Neutrophil (primary cell): ENCODE measurements around the gene SPAG16.

Experiments
- H3K27ac ChIP-seq: fragments of 200-600 bp; sonication (generic); 2 replicates; pipeline ENCODE4 v1.5.1; 2016; ENCODE audit warnings: mild to moderate bottlenecking, moderate library complexity
- H3K27me3 ChIP-seq: fragments of 200-600 bp; sonication (generic); 2 replicates; pipeline ENCODE4 v1.6.0; 2016; ENCODE audit warnings: mild to moderate bottlenecking
- H3K36me3 ChIP-seq: fragments of 200-600 bp; sonication (generic); 2 replicates; pipeline ENCODE4 v1.5.1; 2017
- H3K4me1 ChIP-seq, 2 experiments: fragments of 200-600 bp in 1 of 2; sonication (generic) in 1 of 2; 1 replicate in 1 of 2; 2 replicates in 1 of 2; pipeline versions ENCODE4 v1.5.1 to v1.6.1; 2013 to 2016; ENCODE audit warnings: low read depth in 1 of 2, low read length in 1 of 2, mild to moderate bottlenecking in 1 of 2, moderate library complexity in 1 of 2; ENCODE audit not compliant: control insufficient read depth in 1 of 2, insufficient read depth in 1 of 2
- H3K4me3 ChIP-seq, 2 experiments: fragments of 200-600 bp in 1 of 2; sonication (generic) in 1 of 2; 1 replicate in 1 of 2; 2 replicates in 1 of 2; pipeline ENCODE4 v1.5.1; 2013 to 2016; ENCODE audit warnings: low read depth in 1 of 2, low read length in 1 of 2, mild to moderate bottlenecking in 1 of 2, moderate library complexity in 1 of 2
- H3K9me3 ChIP-seq: fragments of 200-600 bp; sonication (generic); 2 replicates; pipeline ENCODE4 v1.5.1; 2016
- CTCF ChIP-seq: fragments of 200-600 bp; sonication (generic); IDR thresholded peaks from 2 replicates; pipeline ENCODE4 v1.5.1; 2016; ENCODE audit warnings: antibody characterized with exemption

SPAG16 gene

GRCh38 chr2:214139630-214140284 lies 855.5 kb downstream of the SPAG16 start:
- Histone ChIP-seq H3K27me3 (no peaks in the 10 kb centered on the region), H3K4me1 (no peaks in the 10 kb centered on the region), H3K4me3 (no peak overlapping the region), H3K9me3 (no peaks in the 10 kb centered on the region), H3K27ac (no peak overlapping the region), H3K36me3 (no peaks in the 10 kb centered on the region)
- no peak for TF ChIP-seq CTCF

GRCh38 chr2:214156971-214157370 lies 872.7 kb downstream of the SPAG16 start:
- Histone ChIP-seq H3K27ac (no peak overlapping the region), H3K36me3 (no peaks in the 10 kb centered on the region), H3K9me3 (no peaks in the 10 kb centered on the region), H3K27me3 (no peaks in the 10 kb centered on the region), H3K4me3 (no peak overlapping the region), H3K4me1 (no peaks in the 10 kb centered on the region)
- TF ChIP-seq CTCF: no peak

GRCh38 chr2:214158851-214159250 lies 874.6 kb downstream of the SPAG16 start:
- Histone ChIP-seq H3K36me3 (no peaks in the 10 kb centered on the region), H3K27ac (no peak overlapping the region), H3K4me1 (no peaks in the 10 kb centered on the region), H3K4me3 (no peak overlapping the region), H3K9me3 (no peaks in the 10 kb centered on the region), H3K27me3 (no peaks in the 10 kb centered on the region)
- TF ChIP-seq CTCF: no peak

- Histone ChIP-seq H3K4me1 (no peaks in the 10 kb centered on the region), H3K9me3 (no peaks in the 10 kb centered on the region), H3K27me3 (no peaks in the 10 kb centered on the region), H3K4me3 (no peak overlapping the region), H3K27ac (no peak overlapping the region), H3K36me3 (no peaks in the 10 kb centered on the region)
- TF ChIP-seq CTCF: no peak
Measured at GRCh38 chr2:214169281-214169680, 885.0 kb downstream of the SPAG16 start.

GRCh38 chr2:214169736-214170135 lies 885.5 kb downstream of the SPAG16 start:
- H3K4me1 ChIP-seq: no peaks in the 10 kb centered on the region
- no peaks in the 10 kb centered on the region for H3K9me3 ChIP-seq
- no peaks in the 10 kb centered on the region for H3K36me3 ChIP-seq
- H3K4me3 ChIP-seq: no peak overlapping the region
- no peak overlapping the region for H3K27ac ChIP-seq
- TF ChIP-seq CTCF: no peak
- H3K27me3 ChIP-seq: no peaks in the 10 kb centered on the region

- Histone ChIP-seq H3K4me1 (no peaks in the 10 kb centered on the region), H3K9me3 (no peaks in the 10 kb centered on the region), H3K27ac (no peak overlapping the region), H3K4me3 (no peak overlapping the region), H3K36me3 (no peaks in the 10 kb centered on the region), H3K27me3 (no peaks in the 10 kb centered on the region)
- no peak for TF ChIP-seq CTCF
Measured at GRCh38 chr2:214174563-214174962, 890.3 kb downstream of the SPAG16 start.
